H1 (cell line): ENCODE measurements around the gene KCNQ1. TPM values are rescaled to one million over a fixed set of nuclear protein-coding genes. Genes with fewer than 3 reads are reported as not detected.

Source experiments
- CTCF ChIA-PET: fragments of 300-600 bp; sonication (Branson Sonifier 250); formaldehyde crosslinking; loops from one replicate; lab custom pipeline; 2021; ENCODE audit not compliant: partially characterized antibody; lab: Charles Lee
- POLR2A ChIA-PET: fragments of 300-600 bp; sonication (Branson Sonifier 250); formaldehyde crosslinking; loops from one replicate; lab custom pipeline; 2021; ENCODE audit warnings: inconsistent platforms; ENCODE audit not compliant: partially characterized antibody; lab: Charles Lee
- DNase-seq, 2 experiments: peaks; one replicate each; pipeline versions ENCODE4 v3.0.0 to v3.0.0-alpha.2; 2010 to 2022; ENCODE audit warnings: low spot score in 2 of 2, low read depth in 1 of 2, mixed read lengths in 1 of 2
- FAIRE-seq: peaks from 2 replicates; lab custom pipeline; 2011; peaks lifted over from hg19 to GRCh38; lab: Jason Lieb, UNC
- H2AFZ ChIP-seq: 2 replicates; pipeline ENCODE4 v1.8.1; 2012; ENCODE audit warnings: low read length, inconsistent platforms
- H2AK5ac ChIP-seq: 2 replicates; pipeline ENCODE4 v1.6.1; 2013; ENCODE audit warnings: low read depth, low read length
- H2BK120ac ChIP-seq: replicated peaks from 2 replicates; pipeline ENCODE3; 2013; ENCODE audit warnings: low read depth, low read length, inconsistent platforms
- H2BK12ac ChIP-seq: 2 replicates; pipeline ENCODE4 v1.6.1; 2013; ENCODE audit warnings: low read depth, low read length
- H2BK15ac ChIP-seq: 2 replicates; pipeline ENCODE4 v1.6.1; 2013; ENCODE audit warnings: low read length
- H2BK20ac ChIP-seq: 2 replicates; pipeline ENCODE4 v1.6.1; 2013; ENCODE audit warnings: low read length
- H2BK5ac ChIP-seq: 2 replicates; pipeline ENCODE4 v1.6.1; 2013; ENCODE audit warnings: low read depth, low read length
- H3K14ac ChIP-seq: 2 replicates; pipeline ENCODE4 v1.6.1; 2013; ENCODE audit warnings: inconsistent platforms; ENCODE audit not compliant: insufficient read length
- H3K18ac ChIP-seq: 2 replicates; pipeline ENCODE4 v1.6.1; 2013; ENCODE audit warnings: low read length; ENCODE audit errors: extremely low read depth
- H3K23ac ChIP-seq: 2 replicates; pipeline ENCODE4 v1.6.1; 2013; ENCODE audit warnings: inconsistent platforms; ENCODE audit not compliant: insufficient read length
- H3K23me2 ChIP-seq: 2 replicates; pipeline ENCODE4 v1.6.1; 2013; ENCODE audit warnings: low read depth, low read length
- H3K27ac ChIP-seq: 2 replicates; pipeline ENCODE4 v1.6.1; 2011; ENCODE audit warnings: low read depth, low read length, inconsistent platforms
- H3K27me3 ChIP-seq, 4 experiments: replicated peaks in 1 of 4; 1 replicate in 1 of 4; 2 replicates in 3 of 4; pipeline versions ENCODE4 v1.6.1 to v1.8.1; 2011 to 2013; ENCODE audit warnings: low read length in 3 of 4, mild to moderate bottlenecking in 3 of 4, inconsistent platforms in 2 of 4, mixed read lengths in 2 of 4, moderate library complexity in 1 of 4; ENCODE audit not compliant: control insufficient read depth in 3 of 4, insufficient read depth in 3 of 4; ENCODE audit errors: extremely low read depth in 1 of 4
- H3K36me3 ChIP-seq, 4 experiments: 2 replicates each; pipeline versions ENCODE4 v1.6.1 to v1.8.1; 2011 to 2013; ENCODE audit warnings: mild to moderate bottlenecking in 4 of 4, low read length in 3 of 4, moderate library complexity in 2 of 4, control low read depth in 1 of 4, inconsistent platforms in 1 of 4; ENCODE audit not compliant: insufficient read depth in 4 of 4, control insufficient read depth in 2 of 4
- H3K4ac ChIP-seq: replicated peaks from 2 replicates; pipeline ENCODE3; 2013; ENCODE audit warnings: low read length, low read depth, mixed read lengths, inconsistent platforms; ENCODE audit not compliant: insufficient read length
- H3K4me1 ChIP-seq, 4 experiments: replicated peaks in 1 of 4; 1 replicate in 1 of 4; 2 replicates in 3 of 4; pipeline versions ENCODE4 v1.6.1 to v1.8.1; 2011 to 2013; ENCODE audit warnings: low read length in 3 of 4, inconsistent platforms in 2 of 4, mixed read lengths in 1 of 4; ENCODE audit not compliant: insufficient read depth in 4 of 4, control insufficient read depth in 3 of 4
- H3K4me2 ChIP-seq, 2 experiments: 2 replicates each; pipeline versions ENCODE4 v1.6.1 to v1.8.1; 2011 to 2013; ENCODE audit warnings: low read depth in 2 of 2, low read length in 2 of 2, control low read depth in 1 of 2, inconsistent platforms in 1 of 2, mild to moderate bottlenecking in 1 of 2; ENCODE audit not compliant: insufficient read depth in 1 of 2
- H3K4me3 ChIP-seq, 4 experiments: fragments of 200-600, 300-600 bp in 1 of 4; sonication (generic), shearing (Covaris generic), sonication (Bioruptor Twin) in 1 of 4; 2 replicates each; pipeline versions ENCODE4 v1.5.1 to v1.8.1; 2011 to 2016; ENCODE audit warnings: low read length in 4 of 4, low read depth in 3 of 4, control low read depth in 2 of 4, inconsistent platforms in 2 of 4, mild to moderate bottlenecking in 2 of 4, mixed read lengths in 1 of 4, moderate library complexity in 1 of 4; ENCODE audit not compliant: insufficient read depth in 2 of 4; ENCODE audit errors: extremely low read depth in 1 of 4
- H3K56ac ChIP-seq: replicated peaks from 2 replicates; pipeline ENCODE3; 2013; ENCODE audit warnings: low read depth, mild to moderate bottlenecking, mixed read lengths, low read length, inconsistent platforms; ENCODE audit not compliant: insufficient read length
- H3K79me1 ChIP-seq: 2 replicates; pipeline ENCODE4 v1.6.1; 2013; ENCODE audit warnings: low read depth, low read length, control low read depth
- H3K79me2 ChIP-seq, 2 experiments: 2 replicates each; pipeline versions ENCODE4 v1.6.1 to v1.8.1; 2012 to 2013; ENCODE audit warnings: low read length in 2 of 2, mild to moderate bottlenecking in 2 of 2, inconsistent platforms in 1 of 2; ENCODE audit not compliant: insufficient read depth in 2 of 2, control insufficient read depth in 1 of 2
- H3K9ac ChIP-seq, 4 experiments: replicated peaks in 1 of 4; 1 replicate in 1 of 4; 2 replicates in 3 of 4; pipeline versions ENCODE4 v1.6.1 to v1.8.1; 2011 to 2013; ENCODE audit warnings: low read depth in 3 of 4, low read length in 3 of 4, control low read depth in 2 of 4, mild to moderate bottlenecking in 2 of 4, moderate library complexity in 2 of 4, inconsistent platforms in 1 of 4; ENCODE audit errors: extremely low read depth in 1 of 4
- H3K9me3 ChIP-seq, 2 experiments: 2 replicates each; pipeline versions ENCODE4 v1.6.1 to v1.8.1; 2012 to 2013; ENCODE audit warnings: mild to moderate bottlenecking in 2 of 2, moderate library complexity in 2 of 2, control low read depth in 1 of 2, inconsistent platforms in 1 of 2, low read depth in 1 of 2, low read length in 1 of 2, mixed read lengths in 1 of 2; ENCODE audit not compliant: insufficient read depth in 2 of 2
- H4K20me1 ChIP-seq, 2 experiments: replicated peaks in 1 of 2; 2 replicates each; pipeline versions ENCODE3 to v1.8.1; 2011 to 2013; ENCODE audit warnings: inconsistent platforms in 2 of 2, low read length in 2 of 2, mild to moderate bottlenecking in 1 of 2; ENCODE audit not compliant: insufficient read depth in 2 of 2, control insufficient read depth in 1 of 2
- H4K5ac ChIP-seq: 2 replicates; pipeline ENCODE4 v1.6.1; 2013; ENCODE audit warnings: low read length, low read depth, mixed read lengths, inconsistent platforms; ENCODE audit not compliant: insufficient read length
- H4K8ac ChIP-seq: 2 replicates; pipeline ENCODE4 v1.8.0; 2013; ENCODE audit warnings: mild to moderate bottlenecking, moderate library complexity, low read length, inconsistent platforms; ENCODE audit not compliant: insufficient read depth; ENCODE audit errors: extremely low read depth
- H4K91ac ChIP-seq: replicated peaks from 2 replicates; pipeline ENCODE3; 2013; ENCODE audit warnings: low read length, mixed read lengths, inconsistent platforms; ENCODE audit not compliant: insufficient read length
- CREB1 ChIP-seq: IDR thresholded peaks from 2 replicates; pipeline ENCODE4 v1.6.1; 2012; ENCODE audit warnings: inconsistent platforms
- CTBP2 ChIP-seq: IDR thresholded peaks from 2 replicates; pipeline ENCODE4 v1.7.0; 2011; ENCODE audit warnings: borderline replicate concordance, mild to moderate bottlenecking, moderate library complexity, mixed read lengths, low read length; ENCODE audit not compliant: insufficient read depth, insufficient read length
- JUND ChIP-seq: IDR thresholded peaks from 2 replicates; pipeline ENCODE4 v1.6.1; 2011; ENCODE audit warnings: mild to moderate bottlenecking, improper control_type of control experiment, low read length
- NANOG ChIP-seq: IDR thresholded peaks from 2 replicates; pipeline ENCODE4 v1.6.1; 2011; ENCODE audit warnings: low read length, low read depth, mild to moderate bottlenecking, inconsistent platforms; ENCODE audit not compliant: insufficient read depth, poor library complexity, severe bottlenecking
- POU5F1 ChIP-seq: IDR thresholded peaks from 2 replicates; pipeline ENCODE4 v1.6.1; 2011; ENCODE audit warnings: low read depth, mild to moderate bottlenecking, low read length, moderate library complexity
- RXRA ChIP-seq: IDR thresholded peaks from 2 replicates; pipeline ENCODE4 v1.6.1; 2011; ENCODE audit warnings: low read depth, mild to moderate bottlenecking, low read length, moderate library complexity; ENCODE audit not compliant: insufficient read depth
- SUZ12 ChIP-seq: fragments of 200-600 bp; sonication (generic); IDR thresholded peaks from 2 replicates; pipeline ENCODE4 v1.6.1; 2012; ENCODE audit warnings: mild to moderate bottlenecking, inconsistent platforms, low read length, moderate library complexity, mixed read lengths
- TAF7 ChIP-seq: optimal IDR thresholded peaks from 2 replicates; pipeline ENCODE3; 2011; ENCODE audit warnings: low read depth, mild to moderate bottlenecking, inconsistent platforms, low read length, moderate library complexity, borderline replicate concordance
- WGBS, 2 experiments: shearing (Covaris generic) in 1 of 2; methylation state at CpG; one replicate each; pipeline versions ENCODE4 v1.1.6 to v1.1.7; 2013 to 2015; ENCODE audit warnings: low lambda C conversion rate in 2 of 2, mixed read lengths in 2 of 2, inconsistent platforms in 1 of 2, low coverage in 1 of 2, missing lambda C conversion rate in 1 of 2; ENCODE audit not compliant: insufficient replicate concordance in 2 of 2, insufficient coverage in 1 of 2, insufficient read length in 1 of 2; ENCODE audit errors: extremely low coverage in 1 of 2, missing lambda C conversion rate in 1 of 2; 5-methylcytosine and 5-hydroxymethylcytosine counted together
- polyA plus RNA-seq, 7 experiments: library from polyadenylated mRNA; depleted of rRNA in 3 of 7; stranded (reverse) in 5 of 7; unstranded in 2 of 7; fragments of >200 nt in 5 of 7; fragments of 200-250 nt in 2 of 7; gene quantifications; 1 replicate in 5 of 7; 2 replicates in 1 of 7; 4 replicates in 1 of 7; pipeline versions ENCODE4 v1.2.1 to v1.2.3, GENCODE V29; 2011 to 2013; ENCODE audit warnings: missing spikeins in 2 of 7, mixed read lengths in 2 of 7
- total RNA-seq: library from RNA; stranded (reverse); fragmentation: NEBNext Ultra II Directional; extraction: Animal tissue kit (Norgen Biotek cat#: 25700); gene quantifications from 2 replicates; pipeline ENCODE4 v1.2.1, GENCODE V29; 2021
- TF ChIP-seq, protein P1 (sequence below): IDR thresholded peaks from 2 replicates; pipeline ENCODE4 v1.6.1; 2012; ENCODE audit warnings: low read length, inconsistent platforms

The KCNQ1 gene
- total and polyA plus RNA-seq, 2 of the 8 experiments (the other 6 are each of a cell fraction or from before 2014, with no cell fraction given) = 1.9 to 2.0 TPM

DNA sequence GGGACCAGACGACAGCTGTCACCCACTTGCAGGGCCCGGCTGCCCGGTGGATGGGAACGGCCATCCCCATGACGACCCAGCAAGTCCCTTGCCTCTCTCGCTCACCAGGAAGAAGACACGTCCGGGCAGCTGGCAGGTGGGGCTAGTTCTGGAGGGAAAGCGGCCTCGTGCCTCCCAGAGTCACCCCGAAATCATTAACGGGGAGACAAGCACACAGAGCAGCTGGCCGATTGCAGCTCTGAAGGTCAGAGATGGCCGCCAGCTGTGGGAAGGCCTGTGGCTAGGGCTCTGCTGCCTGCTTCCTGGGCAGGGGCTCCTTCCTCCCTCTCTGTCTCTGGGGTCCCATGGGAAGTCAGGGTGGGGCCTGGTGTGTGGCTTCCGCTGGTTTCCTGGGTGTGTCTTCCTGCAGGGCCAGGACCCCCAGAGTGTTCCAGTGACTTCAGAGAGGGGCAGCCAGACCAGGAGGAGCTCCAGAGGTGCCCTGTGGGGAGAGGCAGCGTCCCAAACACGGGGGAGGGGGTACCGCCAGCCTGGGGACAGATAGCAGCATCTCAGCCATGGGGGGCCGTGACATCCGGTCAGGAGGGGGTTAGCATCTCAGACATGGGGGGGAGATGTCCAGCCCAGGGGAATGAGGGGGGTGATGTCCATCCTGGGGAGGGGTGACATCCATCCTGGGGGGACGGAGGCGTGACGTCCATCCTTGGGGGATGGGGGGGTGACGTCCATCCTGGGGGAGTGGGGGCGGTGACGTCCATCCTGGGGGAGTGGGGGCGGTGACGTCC is 114.9 kb downstream of the KCNQ1 start:
- Histone ChIP-seq H2BK15ac (no peak overlapping the region), H2BK120ac (no peak overlapping the region), H2AFZ (no peak overlapping the region), H3K23me2 (no peaks in the 10 kb centered on the region), H3K36me3 (no peaks in the 10 kb centered on the region), H3K9ac (no peak overlapping the region), H3K79me1 (no peaks in the 10 kb centered on the region), H3K56ac (no peak overlapping the region), H2AK5ac (no peak overlapping the region), H3K27ac (no peak overlapping the region), H3K4me1 (peaks cover 0 to 9% (median 2%) of the 10 kb centered on the region in 4 experiments; a peak in 3 of 7 replicates), H4K91ac (no peak overlapping the region), H3K4ac (no peak overlapping the region), H3K23ac (no peak overlapping the region), H3K4me3 (no peak overlapping the region), H2BK20ac (no peak overlapping the region), H4K8ac (no peak overlapping the region; the same call in 1 of the 2 replicates), H2BK5ac (no peak overlapping the region), H3K9me3 (peaks cover 0 to 3% of the 10 kb centered on the region in 2 experiments; a peak in 2 of 4 replicates), H3K18ac (no peak overlapping the region), H3K4me2 (no peak overlapping the region), H3K79me2 (no peaks in the 10 kb centered on the region), H2BK12ac (no peak overlapping the region), H4K5ac (no peak overlapping the region), H3K14ac (no peak overlapping the region), H3K27me3 (peaks cover 3 to 58% (median 29%) of the 10 kb centered on the region in 4 experiments), H4K20me1 (peaks cover 0 to 3% of the 10 kb centered on the region in 2 experiments)
- ChIA-PET CTCF (interaction anchor here (0.6 to 1.1 kb wide), 2 partner anchors 27 to 333 kb away, joined by 3 read pairs; no protein-coding TSS in a partner anchor), POLR2A (no interaction called here)
- FAIRE-seq (no peak), DNase-seq (no peak)
- WGBS, 2 experiments = 89% methylated on average over 18 of the region's 28 CpGs; no CpG with 5 or more reads in 1 of the 2 experiments
- TF ChIP-seq TAF7 (no peak), RXRA (no peak), SUZ12 (no peak), POU5F1 (no peak), CREB1 (no peak), CTBP2 (no peak), NANOG (no peak), JUND (no peak)
- TF ChIP-seq, protein P1, sequence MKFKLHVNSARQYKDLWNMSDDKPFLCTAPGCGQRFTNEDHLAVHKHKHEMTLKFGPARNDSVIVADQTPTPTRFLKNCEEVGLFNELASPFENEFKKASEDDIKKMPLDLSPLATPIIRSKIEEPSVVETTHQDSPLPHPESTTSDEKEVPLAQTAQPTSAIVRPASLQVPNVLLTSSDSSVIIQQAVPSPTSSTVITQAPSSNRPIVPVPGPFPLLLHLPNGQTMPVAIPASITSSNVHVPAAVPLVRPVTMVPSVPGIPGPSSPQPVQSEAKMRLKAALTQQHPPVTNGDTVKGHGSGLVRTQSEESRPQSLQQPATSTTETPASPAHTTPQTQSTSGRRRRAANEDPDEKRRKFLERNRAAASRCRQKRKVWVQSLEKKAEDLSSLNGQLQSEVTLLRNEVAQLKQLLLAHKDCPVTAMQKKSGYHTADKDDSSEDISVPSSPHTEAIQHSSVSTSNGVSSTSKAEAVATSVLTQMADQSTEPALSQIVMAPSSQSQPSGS = no peak
